Fibroblast of gingiva (primary cell): ENCODE data around the gene C11orf87.

ENCODE experiments used
- DNase-seq: peaks from one replicate; pipeline ENCODE4 v3.0.0-alpha.2; 2011; ENCODE audit warnings: low read depth

The C11orf87 gene

GRCh38 chr11:109421981-109422869 is at the start of gene C11orf87:
C11orf87 (plus strand) TSS chr11:109422190; CDS start chr11:109423634, 1,444 bp downstream.
- DNase-seq = no peak

DNA sequence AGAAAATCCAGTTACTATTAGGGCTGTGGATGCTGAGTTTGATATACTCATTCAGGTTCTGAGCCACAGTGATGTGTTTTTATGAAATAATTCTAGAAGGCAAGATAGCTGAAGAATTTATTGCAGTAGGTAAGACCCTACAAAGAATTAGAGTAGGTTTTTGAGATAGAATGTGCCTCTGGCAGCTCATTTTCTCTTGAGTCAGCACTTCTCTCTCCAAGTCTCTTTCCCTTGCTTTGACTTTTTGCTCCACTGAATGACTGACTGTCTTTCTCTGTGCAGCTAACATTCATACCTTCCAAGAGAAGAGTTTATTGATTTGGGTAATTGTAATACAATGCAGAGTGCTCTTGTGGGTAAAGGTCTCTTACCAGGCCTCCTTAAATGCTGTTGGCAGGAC is 48.0 kb upstream of the C11orf87 start:
- no peak for DNase-seq

DNA sequence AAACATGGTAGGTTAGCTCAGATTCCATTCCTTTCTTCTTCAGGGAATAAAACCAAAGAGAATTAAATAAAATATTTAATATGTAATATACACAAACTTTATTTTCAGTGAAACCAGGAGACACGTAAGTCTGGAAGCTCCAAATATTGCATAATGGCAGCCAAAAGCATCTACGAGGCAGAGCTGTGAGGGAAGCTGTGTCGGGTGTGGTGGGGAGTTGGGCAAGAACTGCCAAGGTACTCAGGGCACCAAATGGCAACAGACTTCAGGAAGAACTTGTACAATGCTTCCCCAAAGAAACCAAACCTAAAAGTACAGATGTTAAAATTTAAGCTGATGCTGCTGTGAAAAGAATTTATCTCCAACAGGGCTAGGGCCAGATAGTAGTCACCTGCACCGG is 47.5 kb upstream of the C11orf87 start:
- DNase-seq = no peak

DNA sequence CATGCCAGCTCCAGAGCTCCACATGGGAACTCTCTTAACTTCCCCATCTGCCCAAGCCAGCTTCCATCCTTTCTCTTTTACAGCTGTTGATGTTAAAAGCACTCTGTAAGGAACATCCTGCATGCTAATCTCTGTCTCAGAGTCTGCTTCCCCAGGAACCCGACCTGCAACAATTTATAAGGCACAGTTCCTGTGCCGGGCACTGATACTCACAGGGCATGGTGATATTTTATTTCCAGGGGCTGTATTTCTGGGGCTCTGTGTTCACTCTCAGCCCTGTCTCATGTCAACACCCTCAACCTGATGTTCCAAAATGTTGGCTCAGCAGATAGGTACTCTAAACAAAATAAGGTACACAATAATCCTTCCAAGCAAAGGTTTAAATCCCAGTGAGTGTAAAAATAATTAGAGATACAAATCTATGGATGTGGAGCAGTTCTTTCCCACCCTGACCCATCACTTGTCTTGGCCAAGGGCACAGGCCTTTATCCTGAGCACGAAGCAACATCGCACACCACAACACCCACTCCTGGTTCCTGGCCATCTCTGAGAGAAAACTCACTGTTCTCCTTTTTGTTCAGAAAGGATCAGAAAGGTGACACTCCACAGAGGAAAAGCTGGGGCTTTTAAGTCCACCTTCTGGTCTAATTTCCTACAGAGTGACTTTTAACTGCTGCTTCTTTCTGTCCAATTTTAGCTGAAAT is 44.8 kb upstream of the C11orf87 start:
- DNase-seq = no peak

GRCh38 chr11:109378034-109378433 is 44.0 kb upstream of the C11orf87 start:
- no peak for DNase-seq

DNA sequence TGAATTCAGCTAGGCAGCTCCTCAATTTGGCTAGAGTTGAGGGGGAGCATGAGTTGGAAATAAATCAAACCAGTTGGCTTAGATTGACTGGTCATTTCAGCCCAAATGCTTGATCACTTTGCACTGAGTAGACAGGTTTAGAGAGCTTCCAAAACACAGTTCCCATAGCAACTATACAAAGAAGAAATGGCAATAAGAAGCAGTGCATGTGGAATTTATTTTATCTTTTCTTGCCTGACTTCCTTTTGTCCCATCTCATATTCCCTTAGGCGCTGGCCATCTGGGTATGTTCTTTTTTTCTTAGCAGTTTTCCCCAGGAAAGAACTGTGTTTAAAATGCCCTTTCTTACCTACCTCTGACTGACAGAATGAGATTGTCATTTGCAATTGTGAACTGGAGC is 38.7 kb upstream of the C11orf87 start:
- no peak for DNase-seq

- DNase-seq = no peak
Observed at GRCh38 chr11:109384873-109385272, 37.1 kb upstream of the C11orf87 start.

- no peak for DNase-seq
Observed at GRCh38 chr11:109388982-109389381, 33.0 kb upstream of the C11orf87 start.

GRCh38 chr11:109390752-109391151 is 31.2 kb upstream of the C11orf87 start:
- DNase-seq = no peak

GRCh38 chr11:109401545-109401944 is 20.4 kb upstream of the C11orf87 start:
- no peak for DNase-seq

DNA sequence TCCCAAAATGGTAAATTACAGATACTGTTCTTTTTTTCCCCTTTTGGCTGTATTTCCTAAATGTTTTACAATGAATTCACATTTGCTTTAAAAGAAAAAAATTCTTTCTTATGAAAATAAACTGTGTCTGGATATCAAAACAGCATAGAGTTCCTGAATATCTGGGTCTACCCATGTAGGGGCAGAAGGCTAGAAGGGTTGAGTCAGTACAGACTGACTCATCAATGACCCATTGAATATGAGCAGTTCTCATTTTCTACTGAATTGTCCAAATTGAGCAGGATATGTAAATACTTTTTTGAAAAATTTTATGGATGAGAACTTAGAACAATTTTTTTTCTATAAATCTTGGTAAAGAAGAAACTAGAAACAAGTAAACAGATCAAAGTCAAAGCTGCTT is 16.3 kb upstream of the C11orf87 start:
- DNase-seq = no peak

DNA sequence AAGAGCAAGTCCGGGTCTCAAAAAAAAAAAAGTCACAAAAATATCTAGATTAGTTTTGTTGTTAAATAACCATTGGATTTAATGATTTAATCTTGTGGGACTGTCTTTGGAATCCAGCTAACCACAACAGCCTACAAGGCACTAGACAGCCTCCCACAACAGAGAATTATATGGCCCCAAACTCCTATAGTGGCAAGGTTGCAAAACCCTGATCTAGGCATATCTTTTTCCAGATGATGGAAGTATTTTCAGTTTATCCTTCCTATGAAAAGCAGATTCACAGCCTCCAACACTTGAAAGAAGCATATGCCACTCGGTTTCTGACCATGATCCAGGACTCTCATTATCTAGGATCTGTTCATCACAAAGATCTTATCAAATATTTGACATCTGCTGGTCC is 5.4 kb upstream of the C11orf87 start:
- DNase-seq = no peak

DNA sequence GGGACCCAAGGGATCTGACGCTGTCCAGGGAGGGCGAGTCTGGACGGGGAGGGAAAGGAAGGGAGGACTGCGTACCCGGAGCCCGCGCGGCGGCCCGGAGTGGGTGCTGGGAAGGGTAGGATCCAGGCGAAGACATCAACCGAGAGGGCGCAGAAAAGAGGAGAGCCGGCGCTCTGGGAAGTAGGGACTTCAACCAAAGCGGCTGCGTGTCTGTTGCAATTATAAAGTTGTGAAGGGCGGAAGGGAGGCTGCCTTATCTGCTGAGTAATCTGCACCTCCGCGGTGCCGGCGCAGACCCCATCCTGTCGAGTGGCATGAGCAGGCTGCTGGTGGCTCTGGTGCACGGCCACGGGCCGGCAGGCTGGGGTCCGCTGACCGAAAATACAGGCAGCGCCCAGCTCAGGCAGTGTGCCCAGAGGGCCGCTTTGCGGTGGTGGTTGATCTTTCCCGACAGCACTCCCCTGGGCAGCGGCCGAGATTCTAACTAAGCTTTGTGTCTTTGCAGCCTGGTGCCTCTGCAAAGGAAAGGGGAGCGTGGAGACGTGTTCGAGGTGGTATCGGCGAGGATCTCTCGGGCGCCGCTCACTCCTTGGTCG is 978 bp downstream of the C11orf87 start:
- peak; percentile 11 for DNase-seq

DNA sequence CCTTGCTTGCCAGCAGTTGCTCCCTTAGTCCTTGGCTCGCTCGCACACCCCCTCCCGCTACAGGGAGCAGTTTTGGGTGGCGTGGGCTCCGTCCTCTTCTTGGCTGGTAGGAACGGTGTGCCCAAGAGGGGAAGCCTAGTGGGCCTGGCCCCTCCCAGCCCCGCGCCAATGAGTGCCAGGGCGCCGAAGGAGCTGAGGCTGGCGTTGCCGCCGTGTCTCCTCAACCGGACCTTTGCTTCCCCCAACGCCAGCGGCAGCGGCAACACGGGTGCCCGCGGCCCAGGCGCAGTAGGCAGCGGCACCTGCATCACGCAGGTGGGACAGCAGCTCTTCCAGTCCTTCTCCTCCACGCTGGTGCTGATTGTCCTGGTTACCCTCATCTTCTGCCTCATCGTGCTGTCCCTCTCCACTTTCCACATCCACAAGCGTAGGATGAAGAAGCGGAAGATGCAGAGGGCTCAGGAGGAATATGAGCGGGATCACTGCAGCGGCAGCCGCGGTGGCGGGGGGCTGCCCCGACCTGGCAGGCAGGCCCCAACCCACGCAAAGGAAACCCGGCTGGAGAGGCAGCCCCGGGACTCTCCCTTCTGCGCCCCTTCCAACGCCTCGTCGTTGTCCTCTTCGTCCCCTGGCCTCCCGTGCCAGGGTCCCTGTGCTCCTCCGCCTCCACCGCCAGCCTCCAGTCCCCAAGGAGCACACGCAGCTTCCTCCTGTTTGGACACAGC is 1.6 kb downstream of the C11orf87 start:
- DNase-seq = no peak

GRCh38 chr11:109424901-109425300 is 2.9 kb downstream of the C11orf87 start:
- no peak for DNase-seq

DNA sequence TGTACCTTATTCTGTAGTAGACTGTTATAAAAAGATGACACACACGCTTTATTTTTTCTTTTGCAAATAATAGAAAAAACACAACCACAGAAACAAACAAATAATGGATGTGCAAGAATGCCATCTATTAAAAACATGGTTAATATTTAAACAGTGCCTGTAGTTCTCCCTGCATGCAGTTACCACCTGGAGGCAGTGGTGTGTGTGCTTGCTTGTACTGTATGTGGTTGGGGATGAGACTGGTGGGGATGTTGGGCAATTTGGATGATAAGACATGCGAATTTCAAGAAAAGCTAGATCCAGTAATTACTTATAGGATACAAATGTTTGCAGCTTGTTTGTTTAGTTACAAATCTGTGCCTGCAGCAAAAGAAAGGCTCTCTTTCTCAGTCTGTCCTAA is 3.6 kb downstream of the C11orf87 start:
- DNase-seq = no peak

DNA sequence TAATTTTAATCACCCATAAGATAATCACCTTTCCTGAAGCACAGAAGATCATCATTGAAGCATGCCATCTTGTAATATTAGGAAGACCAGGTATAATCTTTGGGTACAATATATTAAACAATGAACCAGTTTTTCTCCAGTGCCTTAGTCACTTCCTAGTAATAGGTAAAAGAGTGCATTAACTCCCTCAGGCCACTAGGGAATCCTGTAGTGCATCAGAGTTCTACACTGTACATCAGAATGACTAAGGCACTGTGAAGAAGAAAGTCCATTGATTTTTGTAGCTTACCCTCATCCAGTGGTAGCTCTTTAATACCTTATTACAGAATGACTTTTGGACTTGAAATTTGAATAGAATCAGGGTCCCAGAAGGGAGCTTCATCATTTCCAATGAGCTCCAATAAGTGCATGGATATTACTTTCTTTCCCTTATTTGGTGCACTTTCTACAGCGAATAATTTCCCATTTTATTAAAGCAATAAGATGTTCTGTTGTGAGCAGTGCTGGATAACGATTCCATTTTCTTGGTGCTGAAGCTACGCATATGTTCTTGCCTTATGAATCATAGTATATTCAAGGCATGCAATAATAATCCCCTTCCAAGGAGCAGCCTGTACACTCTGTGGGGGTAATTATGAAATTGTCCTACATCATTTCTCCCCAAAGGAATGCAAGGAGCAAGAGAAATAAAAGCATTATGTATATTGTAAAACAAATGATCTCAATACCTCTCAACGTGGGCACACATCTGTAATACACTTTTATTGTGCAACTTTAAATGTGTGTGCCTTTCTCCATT is 4.7 kb downstream of the C11orf87 start:
- DNase-seq = no peak

DNA sequence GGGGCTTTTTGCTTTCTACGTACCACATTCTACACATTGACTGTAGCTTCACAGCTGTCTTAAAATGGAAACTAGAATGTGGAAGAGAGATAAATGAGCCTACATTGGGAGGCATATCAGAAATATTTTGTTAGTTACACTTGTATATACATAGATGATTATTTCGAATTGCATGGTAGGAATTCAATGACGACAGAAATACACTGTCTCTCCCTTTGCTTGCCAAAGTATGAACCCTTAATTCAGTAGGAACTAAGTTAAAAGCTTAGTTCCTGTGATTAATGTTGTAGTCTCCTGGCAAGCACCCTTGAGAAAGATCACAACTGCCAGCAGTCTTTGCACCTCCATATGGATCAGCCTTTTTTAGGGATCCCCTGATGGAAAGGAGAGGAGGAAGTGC is 10.1 kb downstream of the C11orf87 start:
- DNase-seq = no peak

- DNase-seq = no peak
Observed at GRCh38 chr11:109433753-109434256, 11.8 kb downstream of the C11orf87 start.

- no peak for DNase-seq
Observed at GRCh38 chr11:109435121-109435742, 13.2 kb downstream of the C11orf87 start.

GRCh38 chr11:109439684-109440083 is 17.7 kb downstream of the C11orf87 start:
- DNase-seq = no peak
